ENCODE data around the gene CRNKL1.

Gene CRNKL1

GRCh38 chr20:20063941-20064702 is 11.9 kb upstream of the CRNKL1 start:
- no peak for DNase-seq (ENCODE audit: low read depth in 2 of 2)

GRCh38 chr20:20060234-20060998 is 8.2 kb upstream of the CRNKL1 start:
- DNase-seq (ENCODE audit: low read depth in 2 of 2), result no peak

- no peak for DNase-seq (ENCODE audit: low read depth in 2 of 2)
Measured at GRCh38 chr20:20051767-20052073, 546 bp downstream of the CRNKL1 start.

GRCh38 chr20:20039752-20040387 is 12.4 kb downstream of the CRNKL1 start:
- no peak for DNase-seq (ENCODE audit: low read depth in 2 of 2)

- no peak for DNase-seq (ENCODE audit: low read depth in 2 of 2)
Measured at GRCh38 chr20:20038586-20038985, 13.7 kb downstream of the CRNKL1 start.

GRCh38 chr20:20037960-20038359 is 14.3 kb downstream of the CRNKL1 start:
- DNase-seq (ENCODE audit: low read depth in 2 of 2), result no peak

- no peak for DNase-seq (ENCODE audit: low read depth in 2 of 2)
Measured at GRCh38 chr20:20036756-20037155, 15.5 kb downstream of the CRNKL1 start.

- DNase-seq (ENCODE audit: low read depth in 2 of 2), result no peak
Measured at GRCh38 chr20:20034486-20034885, 17.8 kb downstream of the CRNKL1 start.

GRCh38 chr20:20031790-20032189 is 20.5 kb downstream of the CRNKL1 start:
- no peak for DNase-seq (ENCODE audit: low read depth in 2 of 2)

- no peak for DNase-seq (ENCODE audit: low read depth in 2 of 2)
Measured at GRCh38 chr20:20027284-20027683, 25.0 kb downstream of the CRNKL1 start.

- DNase-seq (ENCODE audit: low read depth in 2 of 2), result no peak
Measured at GRCh38 chr20:20024942-20025341, 27.3 kb downstream of the CRNKL1 start.

- no peak for DNase-seq (ENCODE audit: low read depth in 2 of 2)
Measured at GRCh38 chr20:20023395-20023794, 28.9 kb downstream of the CRNKL1 start.

GRCh38 chr20:20022498-20022897 is 29.8 kb downstream of the CRNKL1 start:
- DNase-seq (ENCODE audit: low read depth in 2 of 2), result no peak

- DNase-seq (ENCODE audit: low read depth in 2 of 2), result no peak
Measured at GRCh38 chr20:20021835-20022234, 30.4 kb downstream of the CRNKL1 start.

- DNase-seq (ENCODE audit: low read depth in 2 of 2), result no peak
Measured at GRCh38 chr20:20020908-20021307, 31.4 kb downstream of the CRNKL1 start.

GRCh38 chr20:20019123-20019522 is 33.1 kb downstream of the CRNKL1 start:
- DNase-seq (ENCODE audit: low read depth in 2 of 2), result no peak

GRCh38 chr20:20018366-20018765 is 33.9 kb downstream of the CRNKL1 start:
- DNase-seq (ENCODE audit: low read depth in 2 of 2), result no peak

GRCh38 chr20:20017844-20018185 is 34.5 kb downstream of the CRNKL1 start:
- DNase-seq (ENCODE audit: low read depth in 2 of 2), result no peak

GRCh38 chr20:20017001-20017843 is 35.0 kb downstream of the CRNKL1 start, which contains the start of gene NAA20:
NAA20 (plus strand) TSS chr20:20017362; CDS start chr20:20017397, 35 bp downstream.
- DNase-seq (ENCODE audit: low read depth in 2 of 2), result peak; percentile 79 to 80

- DNase-seq (ENCODE audit: low read depth in 2 of 2), result no peak
Measured at GRCh38 chr20:20014659-20015058, 37.6 kb downstream of the CRNKL1 start.

GRCh38 chr20:20012541-20012940 is 39.7 kb downstream of the CRNKL1 start:
- no peak for DNase-seq (ENCODE audit: low read depth in 2 of 2)

Measured in stimulated activated CD8-positive, alpha-beta memory T cell treated with anti-CD3 and anti-CD28 coated beads, Interleukin-7, amount 100 ng/mL, for 1 hour (primary cell).